GM19239 (cell line): Measurements from ENCODE around the gene TEAD3.

Experiments used
- DNase-seq: peaks from one replicate; pipeline ENCODE4 v3.0.0; 2011; ENCODE audit warnings: low spot score; ENCODE audit not compliant: insufficient read length
- FAIRE-seq: peaks from 2 replicates; lab custom pipeline; 2011; peaks lifted over from hg19 to GRCh38; lab: Jason Lieb, UNC

Gene TEAD3

GRCh38 chr6:35493307-35493983 is 3.4 kb downstream of the TEAD3 start:
- FAIRE-seq (no peak), DNase-seq (no peak)

- no peak for FAIRE-seq
- DNase-seq = no peak
These were observed 4.0 kb downstream of the TEAD3 start for GRCh38 chr6:35492974-35493284.

- DNase-seq (no peak), FAIRE-seq (no peak)
These were observed 4.5 kb downstream of the TEAD3 start for GRCh38 chr6:35492258-35492973.

DNA sequence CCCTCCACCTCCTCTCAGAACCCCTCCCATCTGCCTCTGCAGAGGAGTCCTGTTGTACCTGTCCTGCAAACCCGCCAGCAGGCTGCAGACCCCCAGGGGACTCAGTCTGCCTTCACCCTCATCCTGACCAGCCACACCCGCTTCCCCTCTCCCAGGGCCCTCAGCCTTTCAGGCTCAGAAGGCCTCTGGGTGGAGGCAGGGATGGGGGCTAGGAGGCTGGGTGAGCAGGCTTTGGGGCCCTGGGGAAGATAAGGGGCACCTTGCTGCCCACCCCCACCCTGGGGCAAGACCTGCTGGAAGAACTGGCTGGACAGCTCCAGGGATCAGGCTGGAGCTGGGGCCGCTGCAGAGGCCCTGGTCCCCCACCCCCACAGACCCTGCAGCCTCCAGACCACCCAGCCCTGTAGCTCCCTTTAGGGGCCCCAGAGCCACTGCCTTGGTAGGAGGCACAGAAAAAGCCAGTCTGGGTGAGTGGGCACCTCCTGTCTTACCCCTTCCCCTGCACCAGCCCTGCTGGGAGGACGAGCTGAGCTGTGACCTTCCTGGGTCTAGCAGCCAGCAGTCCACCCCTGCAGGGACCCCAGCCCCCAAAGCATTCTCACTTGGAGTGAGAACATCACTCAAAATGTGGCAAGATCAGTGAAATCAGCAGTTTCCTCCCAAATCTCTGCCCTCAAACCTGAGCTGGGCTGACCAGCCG is 5.2 kb downstream of the TEAD3 start:
- DNase-seq (no peak), FAIRE-seq (no peak)

DNA sequence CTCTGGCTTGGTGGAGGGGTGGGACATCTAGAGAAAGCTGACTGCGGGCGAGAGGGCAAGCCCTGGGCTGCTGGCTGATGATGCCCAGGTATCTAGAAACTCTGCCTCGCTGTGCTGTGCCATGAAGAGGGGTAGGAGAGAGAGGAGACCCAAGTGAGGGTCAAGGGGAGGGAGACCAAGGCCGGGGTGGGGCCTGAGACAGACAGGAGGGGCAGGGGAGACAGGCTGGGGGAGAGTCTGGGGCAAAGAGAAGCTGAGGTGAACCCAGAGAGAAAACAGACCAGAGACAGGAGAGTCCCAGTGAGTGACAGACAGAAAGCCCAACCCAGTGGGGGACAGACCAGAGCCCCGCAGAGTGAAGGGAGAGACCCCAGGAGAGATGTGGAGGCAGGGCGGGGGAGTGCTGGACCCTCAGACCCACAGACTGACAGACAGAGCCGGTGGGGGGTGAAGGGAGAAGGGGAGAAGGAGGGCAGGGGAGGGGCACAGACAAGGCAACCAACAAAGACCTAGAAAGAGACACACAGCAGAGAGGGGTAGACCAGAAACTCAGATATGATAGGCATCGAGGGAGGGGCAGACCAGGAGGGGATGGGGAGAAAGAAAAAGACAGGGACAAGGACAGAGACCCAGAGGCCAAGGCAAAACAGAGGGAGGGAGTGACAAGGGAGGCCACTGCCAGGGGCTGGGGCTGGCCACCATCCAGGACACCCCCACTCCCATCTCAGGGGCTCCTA is 5.9 kb downstream of the TEAD3 start:
- FAIRE-seq (no peak), DNase-seq (no peak)

GRCh38 chr6:35489995-35490791 is 6.7 kb downstream of the TEAD3 start:
- no peak for DNase-seq
- FAIRE-seq = no peak

- FAIRE-seq (no peak), DNase-seq (no peak)
These were observed 7.8 kb downstream of the TEAD3 start for GRCh38 chr6:35489066-35489465.

- FAIRE-seq (no peak), DNase-seq (no peak)
These were observed 8.4 kb downstream of the TEAD3 start for GRCh38 chr6:35488517-35488862.

GRCh38 chr6:35487658-35488516 is 9.0 kb downstream of the TEAD3 start:
- no peak for DNase-seq
- FAIRE-seq = no peak

DNA sequence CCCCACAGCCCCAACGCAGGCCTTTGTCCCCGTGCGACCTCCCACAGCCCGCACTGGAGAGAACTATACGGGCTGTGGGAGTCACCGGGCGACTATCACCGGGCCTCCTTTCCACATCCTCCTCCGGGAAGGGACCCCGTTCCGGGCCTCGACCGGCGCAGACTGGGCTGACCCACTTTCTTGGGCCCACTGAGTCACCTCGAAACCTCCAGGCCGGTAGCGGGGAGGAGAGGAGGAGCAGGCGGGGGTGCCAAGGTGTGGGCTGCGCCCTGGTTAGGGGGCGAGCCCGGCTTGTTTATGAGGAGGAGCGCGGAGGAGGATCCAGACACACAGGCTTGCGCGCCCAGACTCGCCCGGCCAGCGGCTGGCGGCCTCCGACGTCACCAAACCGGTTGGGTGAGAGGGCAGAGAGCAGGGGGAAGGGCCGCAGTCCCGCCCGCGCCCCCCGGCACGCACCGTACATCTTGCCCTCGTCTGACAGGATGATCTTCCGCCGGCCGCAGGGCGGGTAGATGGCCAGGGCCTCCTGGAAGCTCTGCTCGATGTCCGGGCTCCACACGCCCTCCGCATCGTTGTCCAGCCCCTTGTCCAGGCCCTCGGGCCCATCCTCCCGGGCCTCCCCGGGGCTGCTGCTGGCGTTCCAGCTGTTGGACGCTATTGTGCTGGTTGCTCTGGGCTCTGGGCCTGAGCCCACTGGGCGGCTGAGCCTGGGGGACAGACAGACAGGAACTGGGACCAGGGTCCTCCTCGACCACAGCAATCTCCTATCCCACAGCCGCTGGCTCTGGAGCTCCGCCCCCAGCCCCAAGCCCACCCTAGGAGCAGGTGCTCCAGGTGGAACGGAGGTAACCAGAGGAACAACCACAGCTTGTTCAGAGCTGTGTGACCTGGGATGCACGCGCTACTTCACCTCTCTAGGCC is 10.6 kb downstream of the TEAD3 start:
- no peak for FAIRE-seq
- DNase-seq = no peak

DNA sequence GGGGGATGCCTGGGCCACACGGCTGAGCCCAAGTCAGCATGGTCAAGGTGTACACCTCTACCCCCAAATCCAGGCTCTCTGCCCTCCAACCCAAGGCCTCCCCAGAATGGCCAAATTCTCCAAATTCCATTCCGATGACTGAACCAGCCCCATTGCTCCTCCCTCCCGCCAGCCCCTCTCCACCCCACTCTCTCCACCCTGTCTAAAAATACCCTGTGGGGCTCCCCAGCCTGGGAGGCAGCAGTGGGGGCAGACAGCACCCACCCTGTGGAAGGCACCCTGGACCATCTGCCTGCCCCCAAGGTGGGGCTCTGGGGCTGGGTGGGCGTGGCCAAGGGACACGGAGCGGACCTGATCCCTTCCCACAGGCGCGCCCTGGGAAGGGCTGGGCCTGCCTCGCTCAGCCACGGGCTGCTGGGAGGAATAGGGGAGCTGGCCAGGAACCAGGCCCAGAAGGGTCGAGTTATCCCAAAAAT is 11.4 kb downstream of the TEAD3 start:
- DNase-seq = no peak
- FAIRE-seq = no peak

DNA sequence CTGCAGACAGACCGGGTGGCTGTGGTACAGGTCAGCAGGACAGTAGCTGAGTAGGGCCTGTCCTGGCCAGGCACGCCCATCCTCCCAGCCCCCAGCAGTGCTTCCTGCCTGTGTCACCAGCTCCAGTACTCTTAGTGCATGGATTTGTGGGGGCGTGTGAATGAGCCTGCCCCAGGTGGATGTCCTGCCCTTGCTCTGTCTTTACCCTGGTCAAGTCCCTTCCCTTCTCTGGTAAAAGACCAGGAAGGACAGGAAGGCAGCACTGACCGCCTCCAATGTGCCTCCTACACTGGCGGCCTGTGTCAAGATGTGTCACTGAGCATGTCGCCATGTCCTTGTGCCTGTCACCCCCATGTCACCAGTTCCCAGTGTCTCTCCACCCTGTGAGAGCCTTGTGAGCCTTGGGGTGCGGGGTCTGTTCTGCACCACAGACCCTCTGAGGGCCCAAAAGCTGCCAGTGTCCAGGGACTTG is 11.9 kb downstream of the TEAD3 start:
- FAIRE-seq = no peak
- no peak for DNase-seq

DNA sequence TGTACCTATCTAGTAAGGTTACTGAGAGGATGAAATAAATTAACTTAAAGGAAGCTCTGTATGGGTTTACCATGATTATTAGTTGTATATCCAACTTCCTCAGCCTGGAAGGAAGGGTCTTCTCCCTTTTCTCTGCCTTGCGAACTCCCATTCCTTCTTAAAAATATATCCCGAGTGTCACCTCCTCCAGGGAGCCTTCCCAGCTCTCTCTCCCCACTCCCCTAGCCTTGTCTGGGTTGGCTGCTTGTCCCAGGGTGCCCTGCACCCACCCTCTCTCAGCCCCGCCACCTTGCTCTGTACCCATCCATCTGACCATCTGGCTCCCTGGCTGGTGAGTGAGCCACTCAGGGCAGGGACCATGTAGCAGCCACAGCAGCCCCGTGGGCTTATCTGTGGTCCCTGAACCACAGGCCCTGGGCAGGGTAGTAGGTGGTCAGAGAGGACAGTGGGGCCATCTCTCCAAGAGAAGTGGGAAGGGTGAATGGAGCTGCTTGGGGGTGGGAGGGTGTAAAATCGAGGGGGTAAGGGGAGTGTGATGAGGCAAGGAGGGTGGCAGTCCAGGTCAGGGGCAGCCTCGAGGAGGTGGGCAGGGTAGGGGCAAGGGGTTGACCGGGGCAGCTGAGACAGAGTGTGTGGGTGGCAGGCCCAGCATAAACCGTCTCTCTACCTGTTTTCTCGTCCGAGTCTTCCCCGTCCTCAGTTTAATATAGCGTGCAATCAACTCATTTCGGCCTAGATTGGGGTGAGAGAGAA is 12.8 kb downstream of the TEAD3 start:
- FAIRE-seq (no peak), DNase-seq (no peak)

- no peak for FAIRE-seq
These were observed 13.4 kb downstream of the TEAD3 start for GRCh38 chr6:35483490-35483889.

DNA sequence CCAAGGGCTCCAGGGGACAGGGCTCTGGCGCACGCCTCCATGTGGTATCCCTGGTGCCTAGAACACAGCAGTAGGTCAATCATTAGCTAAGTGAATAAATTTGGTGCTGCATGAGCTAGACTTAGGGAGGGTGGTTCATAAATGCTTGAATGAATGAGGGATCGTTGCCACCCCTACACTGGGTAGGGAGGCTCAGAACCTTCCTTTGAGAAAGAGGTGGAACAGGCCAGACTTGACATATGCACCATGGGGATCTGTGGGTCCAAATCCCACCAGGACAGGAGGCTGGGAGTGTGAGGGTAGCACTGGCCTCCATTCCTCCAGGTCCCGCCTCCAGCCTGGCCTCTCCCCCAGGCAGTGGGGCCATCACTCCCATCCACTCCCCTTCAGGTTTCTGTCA is 13.8 kb downstream of the TEAD3 start:
- FAIRE-seq = no peak

More at GRCh38 chr6:35483490-35483889, 13.4 kb downstream of the TEAD3 start:
- DNase-seq = no peak

GRCh38 chr6:35481226-35481625 is 15.7 kb downstream of the TEAD3 start:
- no peak for FAIRE-seq
- no peak for DNase-seq

More for the DNA sequence above, 13.8 kb downstream of the TEAD3 start:
- no peak for DNase-seq

GRCh38 chr6:35480176-35480575 is 16.7 kb downstream of the TEAD3 start:
- no peak for DNase-seq
- no peak for FAIRE-seq
